ENCODE results near the gene TIGD6. TPM values are rescaled to one million over a fixed set of nuclear protein-coding genes. Genes with fewer than 3 reads are reported as not detected.

The TIGD6 gene
- total RNA-seq, 3 donors from 2014 or later, result 5.6 to 11.0 (median 5.6) TPM

- no peaks in the 10 kb centered on the region for H3K27me3 ChIP-seq
- DNase-seq (ENCODE audit: low spot score in 2 of 2), result no peak
- no peaks in the 10 kb centered on the region for H3K36me3 ChIP-seq
- intact Hi-C loops (cut with DNase I; ENCODE audit: low total_unique reads), result no loop called here
- TF ChIP-seq POLR2A (IDR thresholded peaks at IDR 0.05) (no peak), POLR2AphosphoS5 (IDR thresholded peaks at IDR 0.05) (no peak), CTCF (IDR thresholded peaks at IDR 0.05) (no peak)
- no peak overlapping the region for H3K27ac ChIP-seq
- H3K9me3 ChIP-seq, result no peaks in the 10 kb centered on the region
- peaks cover 0 to 6% of the 10 kb centered on the region in 2 donors for H3K4me1 ChIP-seq
- no peak overlapping the region for H3K4me3 ChIP-seq
These were observed 36.7 kb downstream of the TIGD6 start for GRCh38 chr5:149963729-149964128.

GRCh38 chr5:149962601-149963300 lies 37.7 kb downstream of the TIGD6 start:
- intact Hi-C loops (cut with DNase I; ENCODE audit: low total_unique reads), result no loop called here
- H3K36me3 ChIP-seq, result no peaks in the 10 kb centered on the region
- DNase-seq (ENCODE audit: low spot score in 2 of 2), result no peak
- H3K27ac ChIP-seq, result no peak overlapping the region
- H3K9me3 ChIP-seq, result no peaks in the 10 kb centered on the region
- TF ChIP-seq POLR2AphosphoS5 (IDR thresholded peaks at IDR 0.05), result no peak
- TF ChIP-seq CTCF (IDR thresholded peaks at IDR 0.05), result no peak
- no peak for TF ChIP-seq POLR2A (IDR thresholded peaks at IDR 0.05)
- H3K27me3 ChIP-seq, result no peaks in the 10 kb centered on the region
- H3K4me1 ChIP-seq, result peaks cover 0 to 6% of the 10 kb centered on the region in 2 donors
- peak overlapping the region in 1 of 3 donors; percentile 86 for H3K4me3 ChIP-seq

- Histone ChIP-seq H3K4me3 (peak overlapping the region in 2 of 3 donors; percentile 75 to 86), H3K27ac (no peak overlapping the region), H3K4me1 (peaks cover 0 to 6% of the 10 kb centered on the region in 2 donors), H3K27me3 (no peaks in the 10 kb centered on the region), H3K36me3 (no peaks in the 10 kb centered on the region), H3K9me3 (no peaks in the 10 kb centered on the region)
- intact Hi-C loops (cut with DNase I; ENCODE audit: low total_unique reads), result no loop called here
- no peak for DNase-seq (ENCODE audit: low spot score in 2 of 2)
- TF ChIP-seq CTCF (IDR thresholded peaks at IDR 0.05) (peak in 2 of 3 donors; percentile 37 to 62), POLR2AphosphoS5 (IDR thresholded peaks at IDR 0.05) (no peak)
These were observed 38.5 kb downstream of the TIGD6 start for GRCh38 chr5:149961957-149962409.

GRCh38 chr5:149961186-149961685 lies 39.2 kb downstream of the TIGD6 start:
- H3K27ac ChIP-seq, result peak overlapping the region; percentile 92 to 95
- intact Hi-C loops (cut with DNase I; ENCODE audit: low total_unique reads), result no loop called here

More at GRCh38 chr5:149961186-149961685, 39.2 kb downstream of the TIGD6 start:
- peak overlapping the region; percentile 75 to 86 (median 82) for H3K4me3 ChIP-seq
- no peaks in the 10 kb centered on the region for H3K27me3 ChIP-seq
- no peak for DNase-seq (ENCODE audit: low spot score in 2 of 2)
- no peaks in the 10 kb centered on the region for H3K9me3 ChIP-seq
- H3K4me1 ChIP-seq, result peaks cover 0 to 6% of the 10 kb centered on the region in 2 donors
- TF ChIP-seq POLR2A (IDR thresholded peaks at IDR 0.05) (no peak), CTCF (IDR thresholded peaks at IDR 0.05) (no peak), POLR2AphosphoS5 (IDR thresholded peaks at IDR 0.05) (no peak)
- no peaks in the 10 kb centered on the region for H3K36me3 ChIP-seq

Measured in breast epithelium (tissue), 4 donors.